ENCODE results near the gene BRD3OS. TPM values are rescaled to one million over a fixed set of nuclear protein-coding genes. Genes with fewer than 3 reads are reported as not detected.
A peak's percentile ranks its signal among the peaks of the same experiment; 100 is the strongest.

The BRD3OS gene
- total and polyA plus RNA-seq, 9 donors, result 14.5 to 28.1 (median 21.1) TPM

GRCh38 chr9:133991214-133991921 is 33.9 kb upstream of the BRD3OS start:
- intact Hi-C loops (cut with DNase I), result no loop called here
- Histone ChIP-seq H3K4me3 (peak overlapping the region; percentile 66), H3K27me3 (no peaks in the 10 kb centered on the region), H3K27ac (no peak overlapping the region), H3K9me3 (no peaks in the 10 kb centered on the region), H3K36me3 (no peaks in the 10 kb centered on the region), H3K4me1 (ENCODE audit: insufficient read depth) (peaks cover 6% of the 10 kb centered on the region)
- no peak for TF ChIP-seq EP300 (IDR thresholded peaks at IDR 0.05)
- no peak for TF ChIP-seq CTCF (IDR thresholded peaks at IDR 0.05)
- no peak for TF ChIP-seq POLR2A (IDR thresholded peaks at IDR 0.05)
- peak in 2 of 5 donors; percentile 44 to 53 for DNase-seq
- 1 to 2% (median 1%) methylated on average over 34 to 82 of the region's 82 CpGs for WGBS, 3 donors

- TF ChIP-seq POLR2A (IDR thresholded peaks at IDR 0.05) (no peak), CTCF (IDR thresholded peaks at IDR 0.05) (peak in 1 of 3 donors; percentile 7)
- peaks cover 6% of the 10 kb centered on the region for H3K4me1 ChIP-seq (ENCODE audit: insufficient read depth)
- H3K27ac ChIP-seq, result peak within 1 kb of the TSS; percentile 68 to 70
- peak; percentile 46 to 69 (median 60) for DNase-seq
- no peaks in the 10 kb centered on the region for H3K27me3 ChIP-seq
- H3K36me3 ChIP-seq, result no peaks in the 10 kb centered on the region
- H3K4me3 ChIP-seq, result peak within 1 kb of the TSS; percentile 66
- 0 to 1% (median 1%) methylated on average over 24 to 124 of the region's 124 CpGs for WGBS, 3 donors
- intact Hi-C loops (cut with DNase I), result no loop called here
- H3K9me3 ChIP-seq, result no peaks in the 10 kb centered on the region
These were observed 33.1 kb upstream of the BRD3OS start, which contains the start of gene VAV2 for GRCh38 chr9:133991964-133992779. Gene VAV2, minus strand, starts transcription at chr9:133992324. Its CDS starts 46 bp downstream, at chr9:133992278.

GRCh38 chr9:133992780-133993634 is 32.3 kb upstream of the BRD3OS start:
- Histone ChIP-seq H3K27me3 (no peaks in the 10 kb centered on the region), H3K4me1 (ENCODE audit: insufficient read depth) (peaks cover 6% of the 10 kb centered on the region), H3K36me3 (no peaks in the 10 kb centered on the region), H3K9me3 (no peaks in the 10 kb centered on the region), H3K4me3 (peak overlapping the region; percentile 66), H3K27ac (peak overlapping the region; percentile 68 to 70)
- peak; percentile 73 to 87 (median 84) for DNase-seq
- peak; percentile 40 for TF ChIP-seq POLR2A (IDR thresholded peaks at IDR 0.05)
- peak in 1 of 3 donors; percentile 34 for TF ChIP-seq CTCF (IDR thresholded peaks at IDR 0.05)
- TF ChIP-seq EP300 (IDR thresholded peaks at IDR 0.05), result no peak
- 0 to 1% (median 1%) methylated on average over 41 to 74 of the region's 74 CpGs for WGBS, 3 donors
- intact Hi-C loops (cut with DNase I), result no loop called here

All from ovary (tissue), 9 donors.